ENCODE measurements around the gene PLGRKT. TPM values are rescaled to one million over a fixed set of nuclear protein-coding genes. Genes with fewer than 3 reads are reported as not detected.
"Not testable (repeated sequence)": the region's sequence is repeated elsewhere in the genome, so short reads cannot be mapped to it uniquely, and the experiment has no call there.

Gene PLGRKT
- total RNA-seq, 1 donor from 2014 or later, result 22.9 TPM

DNA sequence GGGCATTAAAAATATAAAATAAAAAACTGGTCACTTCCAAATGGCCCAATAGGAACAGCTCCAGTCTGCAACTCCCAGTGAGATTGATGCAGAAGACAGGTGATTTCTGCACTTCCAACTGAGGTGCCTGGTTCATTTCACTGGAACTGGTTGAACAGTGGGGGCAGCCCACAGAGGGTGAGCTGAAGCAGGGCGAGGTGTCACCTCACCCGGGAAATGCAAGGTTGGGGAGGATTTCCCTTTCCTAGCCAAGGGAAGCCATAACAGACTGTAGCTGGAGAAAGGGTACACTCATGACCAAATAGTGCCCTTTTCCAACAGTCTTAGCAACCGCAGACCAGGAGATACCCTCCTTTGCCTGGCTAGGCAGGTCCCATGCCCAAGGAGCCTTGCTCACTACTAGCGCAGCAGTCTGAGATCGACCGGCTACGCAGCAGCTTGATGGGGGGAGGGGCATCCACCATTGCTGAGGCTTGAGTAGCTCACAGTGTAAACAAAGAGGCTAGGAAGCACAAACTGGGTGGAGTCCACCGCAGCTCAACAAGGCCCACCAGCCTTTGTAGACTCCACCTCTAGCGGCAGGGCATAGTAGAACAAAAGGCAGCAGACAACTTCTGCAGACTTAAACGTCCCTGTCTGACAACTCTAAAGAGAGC lies 110.7 kb downstream of the PLGRKT start:
- peak; percentile 50 for DNase-seq (ENCODE audit: low read depth)
- H3K27me3 ChIP-seq (ENCODE audit: control insufficient read depth, insufficient read depth, low read length), result no peaks in the 10 kb centered on the region
- no peak overlapping the region for H3K4me3 ChIP-seq (ENCODE audit: low read depth, low read length)
- H3K36me3 ChIP-seq (ENCODE audit: control insufficient read depth, insufficient read depth, low read length), result no peaks in the 10 kb centered on the region
- no peak for FAIRE-seq
- TF ChIP-seq, protein P1, sequence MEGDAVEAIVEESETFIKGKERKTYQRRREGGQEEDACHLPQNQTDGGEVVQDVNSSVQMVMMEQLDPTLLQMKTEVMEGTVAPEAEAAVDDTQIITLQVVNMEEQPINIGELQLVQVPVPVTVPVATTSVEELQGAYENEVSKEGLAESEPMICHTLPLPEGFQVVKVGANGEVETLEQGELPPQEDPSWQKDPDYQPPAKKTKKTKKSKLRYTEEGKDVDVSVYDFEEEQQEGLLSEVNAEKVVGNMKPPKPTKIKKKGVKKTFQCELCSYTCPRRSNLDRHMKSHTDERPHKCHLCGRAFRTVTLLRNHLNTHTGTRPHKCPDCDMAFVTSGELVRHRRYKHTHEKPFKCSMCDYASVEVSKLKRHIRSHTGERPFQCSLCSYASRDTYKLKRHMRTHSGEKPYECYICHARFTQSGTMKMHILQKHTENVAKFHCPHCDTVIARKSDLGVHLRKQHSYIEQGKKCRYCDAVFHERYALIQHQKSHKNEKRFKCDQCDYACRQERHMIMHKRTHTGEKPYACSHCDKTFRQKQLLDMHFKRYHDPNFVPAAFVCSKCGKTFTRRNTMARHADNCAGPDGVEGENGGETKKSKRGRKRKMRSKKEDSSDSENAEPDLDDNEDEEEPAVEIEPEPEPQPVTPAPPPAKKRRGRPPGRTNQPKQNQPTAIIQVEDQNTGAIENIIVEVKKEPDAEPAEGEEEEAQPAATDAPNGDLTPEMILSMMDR (IDR thresholded peaks at IDR 0.05; ENCODE audit: insufficient read depth, low read length, severe bottlenecking), result no peak

DNA sequence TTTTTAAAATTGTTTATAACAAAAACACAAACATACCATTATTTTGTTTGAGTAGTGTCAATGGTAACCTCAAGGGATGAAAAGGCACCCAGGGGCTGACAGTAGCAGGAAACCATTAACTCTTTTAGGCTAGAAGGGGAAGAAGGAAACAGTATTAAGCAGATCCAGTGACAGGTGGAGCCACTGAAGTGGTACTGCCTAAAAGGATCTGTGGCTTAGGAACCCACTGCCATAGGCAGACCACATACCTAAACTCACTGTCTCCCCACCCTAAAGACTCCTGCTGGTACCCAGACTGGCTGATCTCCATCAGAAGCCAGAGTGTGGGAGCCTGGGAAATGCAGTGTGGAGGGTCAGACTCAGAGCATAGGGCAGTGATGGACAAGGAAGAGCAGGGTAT lies 111.5 kb downstream of the PLGRKT start:
- H3K4me3 ChIP-seq (ENCODE audit: low read depth, low read length), result no peak overlapping the region
- no peaks in the 10 kb centered on the region for H3K36me3 ChIP-seq (ENCODE audit: control insufficient read depth, insufficient read depth, low read length)
- H3K27me3 ChIP-seq (ENCODE audit: control insufficient read depth, insufficient read depth, low read length), result no peaks in the 10 kb centered on the region
- DNase-seq (ENCODE audit: low read depth), result no peak
- TF ChIP-seq, protein P1 (IDR thresholded peaks at IDR 0.05; ENCODE audit: insufficient read depth, low read length, severe bottlenecking), result no peak
- no peak for FAIRE-seq

DNA sequence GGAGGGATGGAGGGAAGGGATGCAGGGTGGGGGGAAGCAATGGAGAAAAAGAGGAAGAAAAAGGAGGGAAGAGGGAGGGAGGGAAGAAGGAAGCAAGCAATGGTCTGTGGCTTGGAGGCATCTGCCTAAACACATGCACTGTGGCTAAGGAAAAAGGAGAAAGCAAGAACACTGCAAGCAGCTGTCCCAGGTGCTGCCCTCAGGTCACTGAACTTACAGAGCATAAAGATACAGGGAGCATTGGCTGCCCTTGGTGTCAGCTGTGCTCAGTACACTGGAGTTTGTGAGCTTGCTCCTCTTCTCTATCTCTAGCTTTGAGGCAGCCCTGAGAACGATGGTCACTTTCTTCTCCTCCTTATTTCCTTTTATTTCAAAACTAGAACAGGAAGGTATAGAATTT lies 116.1 kb downstream of the PLGRKT start:
- H3K36me3 ChIP-seq (ENCODE audit: control insufficient read depth, insufficient read depth, low read length); H3K4me3 ChIP-seq (ENCODE audit: low read depth, low read length); H3K27me3 ChIP-seq (ENCODE audit: control insufficient read depth, insufficient read depth, low read length); DNase-seq (ENCODE audit: low read depth): not testable (repeated sequence)
- FAIRE-seq, result peak; percentile 64

DNA sequence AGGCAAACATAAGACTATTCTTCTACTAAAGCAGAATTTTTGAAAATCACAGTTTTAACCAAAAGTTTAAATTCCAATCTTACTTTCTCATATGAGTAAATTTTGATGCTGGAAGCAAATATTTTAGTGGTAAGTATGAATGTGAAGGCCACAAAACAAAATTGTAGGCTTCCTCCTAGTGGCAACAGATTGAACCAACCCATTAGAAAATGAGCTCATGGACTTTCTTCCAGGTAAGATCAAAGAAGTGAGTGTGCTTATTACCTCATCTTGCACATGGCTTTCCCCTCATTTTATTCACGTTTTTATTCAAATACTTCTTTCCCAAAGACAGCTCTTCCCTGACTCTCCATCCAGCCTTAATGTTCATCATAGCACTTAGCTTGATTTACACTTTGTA lies 116.7 kb downstream of the PLGRKT start:
- peak; percentile 6 for DNase-seq (ENCODE audit: low read depth)
- TF ChIP-seq, protein P1 (IDR thresholded peaks at IDR 0.05; ENCODE audit: insufficient read depth, low read length, severe bottlenecking), result peak; percentile 5
- no peaks in the 10 kb centered on the region for H3K27me3 ChIP-seq (ENCODE audit: control insufficient read depth, insufficient read depth, low read length)
- FAIRE-seq, result no peak
- H3K36me3 ChIP-seq (ENCODE audit: control insufficient read depth, insufficient read depth, low read length), result no peaks in the 10 kb centered on the region
- H3K4me3 ChIP-seq (ENCODE audit: low read depth, low read length), result no peak overlapping the region

DNA sequence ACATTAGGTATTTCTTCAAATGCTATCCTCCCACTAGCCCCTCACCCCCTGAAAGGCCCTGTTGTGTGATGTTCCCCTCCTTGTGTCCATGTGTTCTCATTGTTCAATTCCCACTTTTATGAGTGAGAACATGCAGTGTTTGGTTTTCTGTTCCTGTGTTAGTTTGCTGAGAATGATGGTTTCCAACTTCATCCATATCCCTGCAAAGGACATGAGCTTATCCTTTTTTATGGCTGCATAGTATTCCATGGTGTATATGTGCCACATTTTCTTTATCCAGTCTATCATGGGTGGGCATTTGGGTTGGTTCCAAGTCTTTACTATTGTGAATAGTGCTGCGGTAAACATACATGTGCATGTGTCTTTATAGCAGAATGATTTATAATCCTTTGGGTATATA lies 121.3 kb downstream of the PLGRKT start:
- not testable (repeated sequence) for H3K36me3 ChIP-seq (ENCODE audit: control insufficient read depth, insufficient read depth, low read length); FAIRE-seq; H3K27me3 ChIP-seq (ENCODE audit: control insufficient read depth, insufficient read depth, low read length); DNase-seq (ENCODE audit: low read depth); H3K4me3 ChIP-seq (ENCODE audit: low read depth, low read length)

DNA sequence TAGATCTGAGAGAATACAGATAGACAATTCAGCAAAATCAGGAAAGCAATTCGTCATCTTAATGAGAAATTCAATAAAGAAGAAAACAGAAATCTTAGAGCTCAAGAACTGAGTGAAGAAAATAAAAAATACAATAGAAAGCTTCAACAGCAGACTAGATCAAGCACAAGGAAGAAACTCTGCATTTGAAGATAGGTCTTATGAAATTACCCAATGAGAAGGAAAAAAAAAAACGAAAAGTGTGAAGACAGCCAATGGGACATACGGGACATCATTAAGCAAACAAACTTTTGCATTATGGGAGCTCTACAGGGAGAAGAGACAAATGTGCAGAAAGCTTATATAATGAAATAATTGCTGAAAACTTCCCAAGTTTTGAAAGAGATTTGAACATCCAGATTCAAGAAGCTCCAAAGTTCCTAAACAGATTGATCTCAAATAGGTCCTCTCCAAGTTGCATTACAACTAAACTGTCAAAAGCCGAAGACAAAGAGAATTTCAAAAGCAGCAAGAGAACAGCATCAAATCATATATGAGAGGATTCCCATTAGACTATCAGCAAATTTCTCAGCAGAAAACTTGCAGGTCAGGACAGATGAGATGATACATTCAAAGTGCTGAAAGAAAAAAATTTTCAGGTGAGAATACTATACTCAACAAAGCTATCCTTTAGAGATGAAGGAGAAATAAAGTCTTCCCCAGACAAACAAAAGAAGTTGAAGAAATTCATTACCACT lies 122.4 kb downstream of the PLGRKT start:
- Histone ChIP-seq H3K4me3 (ENCODE audit: low read depth, low read length) (no peak overlapping the region), H3K36me3 (ENCODE audit: control insufficient read depth, insufficient read depth, low read length) (no peaks in the 10 kb centered on the region), H3K27me3 (ENCODE audit: control insufficient read depth, insufficient read depth, low read length) (no peaks in the 10 kb centered on the region)
- FAIRE-seq, result no peak
- no peak for DNase-seq (ENCODE audit: low read depth)
- TF ChIP-seq, protein P1 (IDR thresholded peaks at IDR 0.05; ENCODE audit: insufficient read depth, low read length, severe bottlenecking), result no peak

Measured in bronchial epithelial cell (primary cell).